Amniotic epithelial cell (primary cell): ENCODE results near the gene OGFOD2.

Experiments
- DNase-seq: peaks from one replicate; pipeline ENCODE4 v3.0.0-alpha.2; 2010; ENCODE audit warnings: low read depth

Gene OGFOD2

GRCh38 chr12:122974892-122975789 is at the start of gene OGFOD2:
OGFOD2 (plus strand) TSS chr12:122975244; CDS start chr12:122975252, 8 bp downstream.
- peak; percentile 87 for DNase-seq

- DNase-seq = no peak
Observed at GRCh38 chr12:122927756-122928403, 47.2 kb upstream of the OGFOD2 start.

- no peak for DNase-seq
Observed at GRCh38 chr12:122928404-122929147, 46.5 kb upstream of the OGFOD2 start.

GRCh38 chr12:122929148-122929538 is 45.9 kb upstream of the OGFOD2 start:
- no peak for DNase-seq

- no peak for DNase-seq
Observed at GRCh38 chr12:122929812-122930211, 45.2 kb upstream of the OGFOD2 start.

GRCh38 chr12:122932207-122932606 is 42.8 kb upstream of the OGFOD2 start:
- DNase-seq = no peak

GRCh38 chr12:122934722-122935121 is 40.3 kb upstream of the OGFOD2 start:
- no peak for DNase-seq

- DNase-seq = no peak
Observed at GRCh38 chr12:122935318-122935717, 39.7 kb upstream of the OGFOD2 start.

GRCh38 chr12:122937622-122938091 is 37.4 kb upstream of the OGFOD2 start:
- peak; percentile 72 for DNase-seq

- DNase-seq = no peak
Observed at GRCh38 chr12:122939125-122939524, 35.9 kb upstream of the OGFOD2 start.

- peak; percentile 35 for DNase-seq
Observed at GRCh38 chr12:122941351-122941750, 33.7 kb upstream of the OGFOD2 start.

- DNase-seq = no peak
Observed at GRCh38 chr12:122942637-122943036, 32.4 kb upstream of the OGFOD2 start.

- no peak for DNase-seq
Observed at GRCh38 chr12:122943196-122943595, 31.8 kb upstream of the OGFOD2 start.

GRCh38 chr12:122944605-122945592 is 30.1 kb upstream of the OGFOD2 start:
- DNase-seq = no peak

- peak; percentile 98 for DNase-seq
Observed at GRCh38 chr12:122946690-122947341, 28.2 kb upstream of the OGFOD2 start.

GRCh38 chr12:122947352-122947792 is 27.7 kb upstream of the OGFOD2 start:
- no peak for DNase-seq

- no peak for DNase-seq
Observed at GRCh38 chr12:122948605-122949004, 26.4 kb upstream of the OGFOD2 start.

GRCh38 chr12:122949405-122949804 is 25.6 kb upstream of the OGFOD2 start:
- DNase-seq = no peak

- DNase-seq = no peak
Observed at GRCh38 chr12:122949816-122950675, 25.0 kb upstream of the OGFOD2 start.

GRCh38 chr12:122951406-122951805 is 23.6 kb upstream of the OGFOD2 start:
- peak; percentile 39 for DNase-seq
